Activated CD4-positive, alpha-beta memory T cell treated with anti-CD3 and anti-CD28 coated beads for 36 hours (primary cell): ENCODE measurements around the gene NTNG2. TPM values are rescaled to one million over a fixed set of nuclear protein-coding genes. Genes with fewer than 3 reads are reported as not detected.

ENCODE experiments used
- CTCF ChIA-PET: fragments of 350-600 bp; sonication (Branson Sonifier 250); formaldehyde crosslinking; loops from one replicate; lab custom pipeline; 2021; ENCODE audit warnings: antibody characterized with exemption, inconsistent platforms; lab: Charles Lee
- POLR2A ChIA-PET: fragments of 350-600 bp; sonication (Branson Sonifier 250); formaldehyde crosslinking; loops from one replicate; lab custom pipeline; 2021; ENCODE audit warnings: antibody characterized with exemption; lab: Charles Lee
- DNase-seq: peaks from one replicate; pipeline ENCODE4 v3.0.0-alpha.2; 2020
- H3K27ac Mint-ChIP-seq: one replicate; pipeline ENCODE4 v1.8.0; 2021; ENCODE audit warnings: mixed read lengths
- H3K27me3 Mint-ChIP-seq: one replicate; pipeline ENCODE4 v1.8.0; 2021; ENCODE audit warnings: mixed read lengths
- H3K36me3 Mint-ChIP-seq: one replicate; pipeline ENCODE4 v1.8.0; 2021; ENCODE audit warnings: mixed read lengths
- H3K4me1 Mint-ChIP-seq: one replicate; pipeline ENCODE4 v1.8.0; 2021; ENCODE audit warnings: low read depth, mixed read lengths
- H3K4me3 Mint-ChIP-seq: one replicate; pipeline ENCODE4 v1.8.0; 2021; ENCODE audit warnings: mild to moderate bottlenecking, mixed read lengths
- H3K9me3 Mint-ChIP-seq: one replicate; pipeline ENCODE4 v1.8.0; 2021; ENCODE audit warnings: mixed read lengths
- intact Hi-C: fragments of 100-400 bp; cut with micrococcal nuclease; formaldehyde crosslinking; loops from one replicate; pipeline ENCODE4 v1.15.1; 2023
- total RNA-seq, 2 experiments: library from RNA; stranded (reverse); gene quantifications; one replicate each; pipeline ENCODE4 v1.2.3, GENCODE V29; 2021

The NTNG2 gene
- total RNA-seq, 2 experiments from 2014 or later = 0.77 to 1.4 TPM

DNA sequence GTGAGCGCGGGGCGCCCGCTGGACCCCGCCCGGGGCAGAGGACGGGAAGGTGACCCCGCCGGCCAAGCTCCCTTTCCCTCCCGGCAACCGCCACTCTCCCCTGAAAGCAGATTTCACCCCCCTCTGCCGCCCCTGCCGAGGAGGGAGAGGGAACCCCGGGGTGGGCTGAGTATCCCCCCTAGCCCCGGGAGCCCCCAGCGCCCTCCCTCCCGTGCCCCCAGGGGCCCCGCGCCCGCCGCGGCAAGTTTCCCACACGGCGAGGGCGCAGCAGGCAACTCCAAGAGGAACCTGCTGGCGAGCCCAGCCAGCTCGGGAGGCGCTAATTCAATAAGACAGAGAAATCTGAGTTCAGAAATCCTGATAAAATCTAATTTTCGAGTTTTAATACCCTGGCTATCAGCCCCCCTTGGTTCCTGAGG lies 1.6 kb downstream of the NTNG2 start:
- Mint-ChIP-seq H3K4me1 (peaks cover 8% of the 10 kb centered on the region), H3K36me3 (no peaks in the 10 kb centered on the region), H3K27me3 (peaks cover 53% of the 10 kb centered on the region), H3K9me3 (no peaks in the 10 kb centered on the region), H3K27ac (no peak overlapping the region), H3K4me3 (no peak overlapping the region)
- intact Hi-C loops = loop anchor here (5.0 kb wide), 1 partner anchor 86 kb away; the partner anchor contains the start of gene MED27
- no peak for DNase-seq
- ChIA-PET CTCF (interaction anchor here (0.6 to 3.0 kb wide), 5 partner anchors 70 to 401 kb away, joined by 3 to 7 read pairs (median 4); no protein-coding TSS in a partner anchor), POLR2A (no interaction called here)

DNA sequence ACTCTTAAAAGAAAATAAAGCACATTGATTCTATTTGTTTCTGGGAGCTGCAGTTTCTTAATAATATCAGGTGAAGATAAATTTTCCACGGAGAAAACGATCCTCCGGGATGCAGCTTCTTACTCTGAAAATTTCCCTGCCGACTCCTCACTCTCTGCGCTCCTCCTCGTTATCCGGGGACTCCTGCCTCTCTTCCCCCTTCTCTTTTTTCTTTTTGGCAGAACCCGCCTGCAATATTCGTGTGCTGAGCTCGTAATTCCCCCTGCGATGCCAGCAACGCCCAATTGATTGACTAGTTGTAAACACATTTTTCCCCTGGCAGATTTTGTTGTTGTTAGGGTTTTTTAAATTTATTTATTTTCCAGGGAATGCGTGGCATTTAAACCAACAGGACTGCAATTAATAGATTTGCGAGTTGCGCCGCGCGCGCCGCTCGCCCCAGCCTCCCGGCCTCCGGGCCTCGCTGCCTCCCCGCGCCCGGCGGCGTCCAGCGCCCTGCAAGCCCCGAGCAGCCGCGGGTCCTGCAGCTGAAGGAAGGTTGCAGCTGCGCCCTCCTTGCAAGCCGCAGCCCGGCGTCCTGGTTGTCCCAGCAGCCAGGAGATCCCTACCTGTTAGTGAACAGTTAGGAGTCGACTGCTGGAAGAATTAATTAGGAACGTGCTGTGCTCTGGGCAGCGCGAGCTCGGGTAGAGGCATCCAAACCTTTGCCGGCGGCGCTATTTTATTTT lies 2.2 kb downstream of the NTNG2 start:
- H3K27ac Mint-ChIP-seq = no peak overlapping the region
- no peaks in the 10 kb centered on the region for H3K9me3 Mint-ChIP-seq
- peak overlapping the region; percentile 10 for H3K4me3 Mint-ChIP-seq
- H3K4me1 Mint-ChIP-seq = peaks cover 8% of the 10 kb centered on the region
- no peaks in the 10 kb centered on the region for H3K36me3 Mint-ChIP-seq
- intact Hi-C loops = loop anchor here (5.0 kb wide), 1 partner anchor 87 kb away; the partner anchor contains the start of gene MED27
- no peak for DNase-seq
- POLR2A ChIA-PET = no interaction called here
- H3K27me3 Mint-ChIP-seq = peaks cover 55% of the 10 kb centered on the region
- CTCF ChIA-PET = interaction anchor here (0.9 to 3.0 kb wide), 4 partner anchors 69 to 401 kb away, joined by 3 to 7 read pairs (median 5); no protein-coding TSS in a partner anchor

DNA sequence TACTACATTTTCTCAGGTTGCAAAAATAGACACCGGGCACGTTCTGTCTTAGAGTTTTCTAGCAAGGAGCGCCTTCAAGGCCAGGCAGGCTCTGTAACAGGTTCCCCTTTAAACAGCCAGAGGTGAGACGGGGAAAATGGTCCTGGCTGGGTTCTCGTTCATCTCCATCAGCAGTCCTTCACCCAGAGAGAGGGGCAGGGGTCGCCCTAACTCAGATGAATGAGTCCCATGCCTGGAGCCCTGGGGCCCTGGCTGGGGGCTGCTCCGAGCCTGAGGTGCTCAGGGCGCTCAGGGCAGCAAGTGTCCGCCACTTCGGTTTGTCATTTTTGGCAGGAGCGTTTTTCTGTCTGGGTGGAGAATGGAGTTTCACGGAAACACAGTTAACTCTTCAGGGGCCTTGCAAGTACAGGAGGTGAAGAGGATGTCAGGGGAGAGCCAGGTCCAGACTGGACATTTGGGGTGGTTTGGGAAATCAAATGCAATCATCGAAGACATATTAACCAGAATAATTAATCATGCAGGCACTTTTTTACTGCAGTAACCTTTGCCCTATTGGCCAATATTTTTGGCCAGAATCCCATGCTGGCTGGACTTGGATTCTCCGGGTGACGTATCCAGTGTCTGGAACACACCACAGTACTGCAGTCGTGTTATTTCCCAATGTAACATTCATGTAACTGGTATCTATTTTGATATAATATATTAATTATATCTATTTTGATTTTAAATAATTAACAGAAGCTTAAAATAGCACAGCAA lies 2.9 kb downstream of the NTNG2 start:
- H3K9me3 Mint-ChIP-seq = no peaks in the 10 kb centered on the region
- H3K27ac Mint-ChIP-seq = no peak overlapping the region
- ChIA-PET CTCF (interaction anchor here (3.0 to 8.7 kb wide), 2 partner anchors 72 kb away, joined by 7 to 179 read pairs; no protein-coding TSS in a partner anchor), POLR2A (no interaction called here)
- H3K4me3 Mint-ChIP-seq = no peak overlapping the region
- peaks cover 54% of the 10 kb centered on the region for H3K27me3 Mint-ChIP-seq
- no peak for DNase-seq
- intact Hi-C loops = loop anchor here (5.0 kb wide), 1 partner anchor 87 kb away; the partner anchor contains the start of gene MED27
- H3K36me3 Mint-ChIP-seq = no peaks in the 10 kb centered on the region
- H3K4me1 Mint-ChIP-seq = peaks cover 8% of the 10 kb centered on the region

DNA sequence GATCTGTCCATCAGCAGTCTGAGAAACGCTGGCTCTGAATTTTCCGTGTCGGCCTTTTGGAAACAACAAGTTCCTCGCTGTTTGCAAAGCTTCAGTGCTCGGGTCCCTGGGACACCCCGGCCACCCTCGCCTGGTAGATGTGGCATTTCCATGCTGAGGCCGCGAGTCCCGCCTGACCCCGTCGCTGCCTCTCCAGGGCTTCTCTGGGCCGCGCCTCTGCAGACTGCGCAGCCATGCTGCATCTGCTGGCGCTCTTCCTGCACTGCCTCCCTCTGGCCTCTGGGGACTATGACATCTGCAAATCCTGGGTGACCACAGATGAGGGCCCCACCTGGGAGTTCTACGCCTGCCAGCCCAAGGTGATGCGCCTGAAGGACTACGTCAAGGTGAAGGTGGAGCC lies 4.7 kb downstream of the NTNG2 start:
- CTCF ChIA-PET = interaction anchor here (1.1 to 8.7 kb wide), 8 partner anchors 9 to 408 kb away, joined by 3 to 179 read pairs (median 10); no protein-coding TSS in a partner anchor
- H3K36me3 Mint-ChIP-seq = no peaks in the 10 kb centered on the region
- H3K27me3 Mint-ChIP-seq = peaks cover 50% of the 10 kb centered on the region
- intact Hi-C loops = loop anchor here (1.0 kb wide), 1 partner anchor 404 kb away; no protein-coding TSS in a partner anchor
- no peak overlapping the region for H3K27ac Mint-ChIP-seq
- H3K4me3 Mint-ChIP-seq = no peak overlapping the region
- peaks cover 7% of the 10 kb centered on the region for H3K4me1 Mint-ChIP-seq
- POLR2A ChIA-PET = no interaction called here
- no peaks in the 10 kb centered on the region for H3K9me3 Mint-ChIP-seq
- peak; percentile 45 for DNase-seq

DNA sequence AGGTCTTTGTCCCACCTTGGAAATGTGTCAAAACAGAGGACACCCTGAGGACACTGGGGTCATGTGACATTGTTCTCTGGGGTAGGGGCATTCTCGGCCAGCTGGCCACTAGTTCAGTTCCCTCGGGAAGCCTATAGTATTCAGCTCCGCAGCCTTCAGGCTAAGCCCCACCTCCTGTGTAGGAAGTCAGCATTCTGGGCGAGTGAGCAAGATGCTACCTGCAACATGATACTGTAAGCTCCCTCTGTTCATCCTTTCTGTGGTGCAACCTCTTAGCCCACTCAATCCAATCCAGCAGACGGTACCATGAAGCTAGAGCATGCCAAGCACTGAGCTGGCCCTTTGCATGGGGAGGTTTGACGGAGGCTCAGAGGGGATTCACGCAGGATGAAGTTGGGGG lies 5.3 kb downstream of the NTNG2 start:
- H3K27me3 Mint-ChIP-seq = peaks cover 49% of the 10 kb centered on the region
- DNase-seq = no peak
- ChIA-PET CTCF (interaction anchor here (1.2 to 8.7 kb wide), 8 partner anchors 9 to 404 kb away, joined by 3 to 179 read pairs (median 10); no protein-coding TSS in a partner anchor), POLR2A (no interaction called here)
- no peaks in the 10 kb centered on the region for H3K9me3 Mint-ChIP-seq
- no peak overlapping the region for H3K4me3 Mint-ChIP-seq
- intact Hi-C loops = no loop called here
- H3K27ac Mint-ChIP-seq = no peak overlapping the region
- no peaks in the 10 kb centered on the region for H3K36me3 Mint-ChIP-seq
- peaks cover 7% of the 10 kb centered on the region for H3K4me1 Mint-ChIP-seq

DNA sequence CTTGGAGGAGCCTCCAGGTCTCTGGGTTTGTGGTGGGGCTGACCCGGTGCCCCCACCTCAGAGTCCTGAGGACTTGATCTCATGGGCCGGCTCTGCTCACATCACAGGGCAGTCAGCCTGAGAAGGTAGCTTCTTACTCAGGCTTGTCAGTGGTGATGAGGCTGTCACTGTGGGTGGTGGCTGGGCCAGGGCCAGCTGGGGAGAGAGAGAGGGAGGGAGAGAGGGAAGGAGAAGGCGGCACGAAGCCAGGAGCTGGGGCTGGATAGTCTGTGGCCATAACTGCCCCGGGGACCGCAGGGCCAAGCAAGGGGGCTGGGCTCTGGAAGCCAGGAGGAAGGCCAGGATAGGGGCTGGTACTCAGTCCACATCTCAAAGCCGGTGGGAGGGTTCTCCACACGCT lies 6.5 kb downstream of the NTNG2 start:
- CTCF ChIA-PET = interaction anchor here (0.5 to 8.7 kb wide), 9 partner anchors 10 to 414 kb away, joined by 3 to 179 read pairs (median 5); no protein-coding TSS in a partner anchor
- intact Hi-C loops = no loop called here
- peaks cover 46% of the 10 kb centered on the region for H3K27me3 Mint-ChIP-seq

DNA sequence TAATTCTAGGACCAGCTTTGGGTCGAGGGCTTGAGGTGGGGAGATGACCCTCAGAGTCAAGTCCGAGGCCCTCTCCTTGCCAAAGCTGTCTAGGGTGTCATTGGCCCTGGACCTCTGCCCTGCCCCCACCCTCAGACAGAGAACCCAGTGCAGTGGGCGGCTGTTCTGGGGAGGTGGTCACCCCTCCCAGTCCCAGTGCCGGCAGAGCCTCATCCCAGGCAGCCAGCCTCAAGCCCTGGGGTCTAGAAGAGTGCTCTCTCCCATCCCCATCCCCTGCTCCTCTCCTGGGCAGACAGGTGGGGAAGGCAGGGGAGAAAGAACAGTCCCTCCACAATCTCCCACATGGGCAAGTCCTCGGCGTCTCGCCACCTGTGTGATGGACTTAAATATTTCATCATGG lies 7.0 kb downstream of the NTNG2 start:
- CTCF ChIA-PET = interaction anchor here (0.5 to 8.7 kb wide), 9 partner anchors 11 to 406 kb away, joined by 3 to 179 read pairs (median 5); no protein-coding TSS in a partner anchor
- no peak overlapping the region for H3K27ac Mint-ChIP-seq
- DNase-seq = no peak
- no peaks in the 10 kb centered on the region for H3K9me3 Mint-ChIP-seq
- POLR2A ChIA-PET = no interaction called here
- intact Hi-C loops = loop anchor here (1.0 kb wide), 1 partner anchor 67 kb away; no protein-coding TSS in a partner anchor
- H3K4me1 Mint-ChIP-seq = peaks cover 2% of the 10 kb centered on the region
- peaks cover 47% of the 10 kb centered on the region for H3K27me3 Mint-ChIP-seq
- H3K4me3 Mint-ChIP-seq = no peak overlapping the region
- H3K36me3 Mint-ChIP-seq = no peaks in the 10 kb centered on the region

More for the DNA sequence above, 6.5 kb downstream of the NTNG2 start:
- POLR2A ChIA-PET = no interaction called here
- no peaks in the 10 kb centered on the region for H3K9me3 Mint-ChIP-seq
- DNase-seq = no peak
- H3K4me3 Mint-ChIP-seq = no peak overlapping the region
- H3K27ac Mint-ChIP-seq = no peak overlapping the region
- no peaks in the 10 kb centered on the region for H3K36me3 Mint-ChIP-seq
- H3K4me1 Mint-ChIP-seq = peaks cover 4% of the 10 kb centered on the region

DNA sequence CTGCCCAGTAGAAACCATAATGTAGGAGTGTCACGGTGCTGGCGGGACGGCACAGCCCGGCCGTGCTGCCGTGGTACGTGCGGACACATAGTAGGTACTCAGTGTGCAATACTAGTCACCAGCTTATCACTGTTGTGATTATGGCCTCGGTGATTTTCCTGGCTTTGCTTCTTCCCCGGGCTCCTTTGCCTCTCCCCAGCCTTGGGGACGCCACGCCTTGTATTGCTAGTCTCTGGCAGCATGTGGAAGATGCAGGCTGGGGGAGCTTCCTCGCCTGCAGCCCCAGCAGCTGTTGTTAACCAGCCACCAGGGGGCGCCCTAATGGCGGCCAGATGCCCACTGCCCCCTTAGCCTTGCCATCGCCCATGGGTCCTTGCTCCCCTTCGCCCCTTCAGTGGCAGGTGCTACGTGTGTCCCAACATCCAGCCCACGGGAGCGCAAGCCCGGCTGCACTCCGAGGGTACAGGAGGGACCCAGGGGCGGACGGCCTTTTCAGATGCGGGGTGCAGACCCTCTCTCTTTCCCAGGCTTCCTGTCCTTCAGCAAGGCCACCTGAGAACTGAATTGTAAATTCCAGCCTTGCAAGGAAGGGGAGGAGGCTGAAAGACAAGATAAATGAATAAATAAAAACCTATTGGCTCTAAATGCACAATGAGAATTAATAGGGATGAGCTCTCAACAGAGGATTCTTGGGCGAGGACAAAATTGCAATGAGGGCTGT lies 8.0 kb downstream of the NTNG2 start:
- H3K27ac Mint-ChIP-seq = no peak overlapping the region
- peaks cover 40% of the 10 kb centered on the region for H3K27me3 Mint-ChIP-seq
- no peak overlapping the region for H3K4me3 Mint-ChIP-seq
- no peaks in the 10 kb centered on the region for H3K36me3 Mint-ChIP-seq
- no peaks in the 10 kb centered on the region for H3K4me1 Mint-ChIP-seq
- ChIA-PET CTCF (interaction anchor here (0.6 to 8.7 kb wide), 40 partner anchors 9 to 585 kb away, joined by 3 to 179 read pairs (median 4); partner anchors contain the start of gene MED27), POLR2A (no interaction called here)
- no peaks in the 10 kb centered on the region for H3K9me3 Mint-ChIP-seq
- peak; percentile 64 for DNase-seq
- intact Hi-C loops = loop anchor here (1.0 kb wide), 1 partner anchor 66 kb away; no protein-coding TSS in a partner anchor

DNA sequence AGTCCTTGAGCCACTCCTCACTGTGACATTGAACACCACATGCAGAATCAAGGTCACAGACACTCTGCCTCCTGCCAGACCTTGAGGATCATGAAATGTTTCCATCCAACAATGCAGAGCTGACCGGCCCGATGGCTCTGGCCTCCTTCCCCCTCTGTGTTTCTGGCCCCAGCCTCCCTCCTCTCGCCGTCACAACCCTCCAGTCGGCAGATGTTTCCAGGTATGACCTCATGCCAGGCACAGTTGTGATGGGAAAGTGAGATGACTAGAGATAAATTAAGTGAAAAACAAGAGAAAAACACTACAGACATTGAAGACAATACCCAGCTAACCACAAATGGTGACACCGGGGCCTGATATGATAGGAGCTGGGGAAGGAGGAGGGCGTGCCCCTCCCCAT lies 9.8 kb downstream of the NTNG2 start:
- CTCF ChIA-PET = interaction anchor here (0.6 to 8.7 kb wide), 5 partner anchors 14 to 412 kb away, joined by 3 to 179 read pairs (median 5); no protein-coding TSS in a partner anchor

DNA sequence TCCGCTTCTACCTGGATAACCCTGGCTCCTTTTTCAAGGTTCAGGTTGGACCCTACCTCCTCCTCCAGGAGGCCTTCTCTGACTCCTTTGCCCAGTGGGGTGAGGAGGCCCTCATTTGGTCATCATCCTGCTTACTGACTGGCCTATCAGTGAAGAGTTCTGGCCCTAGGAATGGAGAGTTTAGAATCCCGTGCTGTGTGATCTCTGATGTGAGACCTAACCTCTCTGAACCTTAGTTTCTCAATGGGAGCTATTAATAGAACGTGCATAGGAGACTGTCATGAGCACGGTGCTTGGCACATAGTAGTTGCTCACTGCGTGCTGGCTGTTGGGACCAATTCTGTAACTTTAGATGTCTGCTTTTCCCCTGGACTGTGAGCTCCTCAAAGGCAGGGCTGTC lies 10.3 kb downstream of the NTNG2 start:
- DNase-seq = no peak
- ChIA-PET POLR2A (no interaction called here), CTCF (interaction anchor here (0.6 to 8.7 kb wide), 4 partner anchors 14 to 413 kb away, joined by 3 to 179 read pairs (median 24); no protein-coding TSS in a partner anchor)
- H3K27me3 Mint-ChIP-seq = peaks cover 22% of the 10 kb centered on the region
- H3K4me1 Mint-ChIP-seq = no peaks in the 10 kb centered on the region
- no peak overlapping the region for H3K4me3 Mint-ChIP-seq
- H3K36me3 Mint-ChIP-seq = no peaks in the 10 kb centered on the region
- H3K9me3 Mint-ChIP-seq = no peaks in the 10 kb centered on the region
- intact Hi-C loops = no loop called here
- H3K27ac Mint-ChIP-seq = no peak overlapping the region

More for the DNA sequence above, 9.8 kb downstream of the NTNG2 start:
- intact Hi-C loops = no loop called here
- POLR2A ChIA-PET = no interaction called here
- Mint-ChIP-seq H3K27me3 (peaks cover 26% of the 10 kb centered on the region), H3K27ac (no peak overlapping the region), H3K9me3 (no peaks in the 10 kb centered on the region), H3K36me3 (no peaks in the 10 kb centered on the region), H3K4me3 (no peak overlapping the region), H3K4me1 (no peaks in the 10 kb centered on the region)
- DNase-seq = no peak

DNA sequence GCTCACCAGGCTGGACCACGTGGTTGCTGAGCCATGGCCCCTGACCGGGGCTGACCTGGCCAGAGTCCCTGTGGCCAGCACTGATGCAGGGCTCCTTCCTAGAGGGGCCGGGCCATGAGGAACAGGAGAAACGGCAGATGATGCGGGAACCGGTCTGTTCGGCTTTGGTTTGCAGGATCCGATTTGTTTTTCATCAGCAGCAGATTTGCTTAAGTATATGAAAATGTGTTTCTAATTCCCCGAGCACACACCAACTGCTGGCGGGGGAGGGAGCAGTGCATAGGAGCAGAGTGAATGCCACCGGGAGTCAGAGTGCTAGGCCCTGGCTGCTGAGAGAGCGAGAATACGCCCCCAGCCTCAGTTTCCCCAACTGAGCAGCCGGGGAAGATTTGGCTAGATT lies 13.6 kb downstream of the NTNG2 start:
- intact Hi-C loops = no loop called here
- H3K9me3 Mint-ChIP-seq = no peaks in the 10 kb centered on the region
- peaks cover 6% of the 10 kb centered on the region for H3K27me3 Mint-ChIP-seq
- CTCF ChIA-PET = no interaction called here
- no peak overlapping the region for H3K4me3 Mint-ChIP-seq
- POLR2A ChIA-PET = no interaction called here
- no peaks in the 10 kb centered on the region for H3K4me1 Mint-ChIP-seq
- no peaks in the 10 kb centered on the region for H3K36me3 Mint-ChIP-seq
- no peak overlapping the region for H3K27ac Mint-ChIP-seq
- no peak for DNase-seq
